Stimulated activated CD4-positive, alpha-beta T cell treated with anti-CD3 and anti-CD28 coated beads, TNF-alpha, amount 100 ng/mL, for 48 hours (primary cell): ENCODE results near the gene CDH18.
"Not testable (repeated sequence)": the region's sequence is repeated elsewhere in the genome, so short reads cannot be mapped to it uniquely, and the experiment has no call there.

Experiments
- DNase-seq, 3 donors: peaks; one replicate each; pipeline ENCODE4 v3.0.0-alpha.2; 2020; ENCODE audit warnings: low read depth in 3 of 3

CDH18 gene

DNA sequence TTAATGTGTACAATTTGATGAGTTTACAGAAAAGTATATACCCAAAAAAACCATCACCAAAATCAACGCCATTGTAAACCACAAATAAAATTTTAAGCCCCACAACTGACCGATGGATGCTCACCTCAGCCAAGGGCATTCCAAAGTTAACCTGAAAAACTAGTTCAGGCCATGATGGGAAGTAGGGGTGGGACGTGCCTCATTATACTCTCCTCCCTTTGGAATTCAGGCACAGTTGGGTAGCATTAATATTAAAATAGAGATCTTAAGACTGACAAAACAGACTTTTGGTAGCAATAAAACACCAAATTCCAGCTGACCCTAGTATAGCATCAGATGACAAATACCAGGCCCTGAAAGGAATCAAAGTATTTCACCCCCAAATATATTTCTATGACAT is 129.0 kb downstream of the CDH18 start:
- DNase-seq: no peak

DNA sequence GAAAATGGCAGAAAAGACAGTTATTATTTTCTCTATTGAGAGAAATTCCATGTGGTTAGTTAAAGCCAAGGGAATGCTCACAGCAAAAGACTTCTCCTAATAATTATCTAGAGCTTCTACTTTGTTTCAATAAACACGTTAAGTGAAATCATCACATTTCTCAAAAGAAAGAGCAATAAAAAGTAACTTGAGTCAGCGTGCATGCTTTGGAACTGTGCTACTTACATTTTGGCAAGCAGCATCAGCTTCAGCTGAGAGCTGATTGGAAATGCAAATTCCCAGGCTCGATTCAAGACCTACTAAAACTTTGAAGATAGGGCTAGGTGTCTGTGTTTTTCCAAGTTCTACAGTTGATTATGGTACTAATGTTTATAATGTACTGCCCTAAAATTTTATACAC is 132.1 kb downstream of the CDH18 start:
- no peak for DNase-seq

GRCh38 chr5:19855453-19855852 is 132.5 kb downstream of the CDH18 start:
- DNase-seq: no peak

- DNase-seq: no peak
These were observed 133.0 kb downstream of the CDH18 start for GRCh38 chr5:19855031-19855430.

GRCh38 chr5:19853616-19854240 is 134.3 kb downstream of the CDH18 start:
- no peak for DNase-seq

DNA sequence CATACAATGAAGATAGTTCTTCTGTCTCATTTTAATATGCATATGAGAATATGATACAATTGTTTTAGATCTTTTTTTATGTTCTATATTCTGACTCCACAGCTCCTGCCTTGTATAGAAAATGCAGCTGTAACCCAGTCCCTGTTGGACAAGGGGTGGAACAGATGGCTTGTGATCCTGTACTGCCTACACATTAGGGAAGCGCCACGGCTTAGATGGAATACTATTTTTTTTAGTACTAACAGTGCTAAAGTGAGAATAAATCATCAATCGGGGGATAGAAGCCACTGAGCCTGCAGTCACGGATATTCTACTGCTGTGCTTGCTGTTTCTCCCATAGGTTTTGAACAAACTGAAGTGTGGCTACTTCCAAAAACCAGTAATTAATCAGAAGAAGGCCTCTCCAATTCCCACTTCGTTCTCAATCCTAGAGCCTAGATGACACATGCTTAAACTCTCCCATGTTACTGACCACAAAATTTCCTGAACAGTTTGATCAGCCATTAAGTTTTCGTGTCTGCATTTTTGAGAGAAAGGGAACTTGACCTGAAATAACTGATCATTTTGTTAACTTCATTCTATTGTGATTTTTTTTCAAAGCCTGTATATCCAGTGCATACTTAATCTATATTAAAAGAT is 150.3 kb downstream of the CDH18 start:
- DNase-seq: no peak

- no peak for DNase-seq
These were observed 152.6 kb downstream of the CDH18 start for GRCh38 chr5:19835442-19835841.

GRCh38 chr5:19812720-19813119 is 175.3 kb downstream of the CDH18 start:
- DNase-seq: not testable (repeated sequence)

GRCh38 chr5:19806756-19807155 is 181.2 kb downstream of the CDH18 start:
- no peak for DNase-seq

DNA sequence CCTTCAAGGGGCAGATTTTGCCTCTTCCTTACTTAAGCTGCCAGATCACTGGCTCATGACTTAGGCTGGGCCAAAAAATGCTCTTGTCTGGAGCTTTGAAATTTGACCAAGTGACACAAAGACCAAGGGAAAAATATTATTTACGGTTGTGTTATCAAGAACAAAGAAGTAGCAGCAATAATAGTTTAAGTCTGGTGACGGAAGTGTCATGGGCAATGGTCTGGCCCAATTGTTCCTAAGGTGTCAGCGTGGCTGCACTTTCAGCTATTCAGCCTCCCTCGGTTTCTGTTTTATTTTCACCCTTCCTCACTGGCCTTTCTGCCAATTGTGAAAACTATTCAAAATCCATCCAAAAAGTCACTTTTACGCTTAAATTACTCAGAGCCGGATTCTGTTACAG is 185.3 kb downstream of the CDH18 start:
- no peak for DNase-seq

DNA sequence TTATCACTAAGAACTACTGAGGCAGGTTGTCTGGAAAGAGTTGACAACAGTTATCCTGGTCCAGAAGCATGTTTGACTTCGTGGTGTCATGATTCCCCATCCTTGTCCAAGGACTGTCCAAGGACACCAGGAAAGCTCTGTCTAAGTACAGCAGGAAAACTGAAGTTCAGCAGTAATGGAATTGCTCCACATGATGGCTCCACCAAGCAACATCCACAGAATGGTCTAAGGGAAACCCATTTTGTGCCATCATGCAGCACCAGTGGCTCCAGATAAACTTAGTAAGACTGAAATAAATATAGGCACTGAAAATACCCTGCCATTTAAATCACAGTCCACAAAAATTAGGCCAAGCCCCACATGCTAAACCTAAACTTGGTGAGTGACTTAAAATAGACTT is 192.8 kb downstream of the CDH18 start:
- DNase-seq: no peak

DNA sequence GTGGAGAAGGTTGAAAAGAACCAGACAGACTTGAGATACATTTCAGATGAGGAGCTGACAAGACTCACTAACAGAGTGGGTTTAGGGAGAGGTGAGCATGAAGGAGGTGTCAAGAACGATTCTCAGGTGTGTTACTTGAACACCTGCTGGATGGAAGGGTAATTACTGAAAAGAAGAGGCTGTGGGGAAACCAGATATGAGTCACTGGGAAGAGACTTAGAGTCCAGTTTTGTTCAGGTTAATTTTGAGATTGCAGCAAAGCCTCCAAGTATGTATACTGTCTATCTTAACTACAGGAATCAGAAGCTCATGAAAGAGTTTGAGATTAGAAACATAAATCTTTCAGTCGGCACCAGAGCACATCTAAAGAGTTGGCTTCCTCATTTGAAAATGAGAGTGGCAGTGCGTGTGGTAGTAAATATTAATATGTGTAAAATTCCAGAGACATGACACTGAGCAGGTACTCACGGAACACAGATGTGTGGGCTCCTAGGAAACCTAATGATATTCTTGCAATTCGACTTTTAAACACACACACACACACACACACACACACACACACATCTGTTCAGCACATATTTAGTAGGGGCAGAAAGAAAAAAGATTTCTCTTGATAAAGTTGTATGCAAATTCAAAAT is 197.1 kb downstream of the CDH18 start:
- no peak for DNase-seq

DNA sequence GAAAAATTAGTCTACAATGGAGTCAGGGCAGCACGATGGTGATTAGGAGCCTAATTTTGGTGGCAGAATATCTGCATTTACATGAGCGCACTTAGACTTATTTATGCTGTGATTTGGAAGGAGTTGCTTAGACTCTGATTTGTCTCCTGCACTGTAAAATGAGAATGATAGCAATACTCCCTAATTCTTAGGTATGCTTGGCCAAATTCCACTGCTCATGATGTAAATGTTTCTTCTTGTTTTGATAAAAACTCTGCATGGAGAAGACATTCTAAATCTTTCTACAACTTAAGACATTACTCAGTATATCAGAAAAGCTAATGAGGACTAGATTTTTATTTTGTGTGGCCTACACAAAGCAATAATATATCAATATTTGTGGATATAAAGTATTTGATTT is 205.4 kb downstream of the CDH18 start:
- no peak for DNase-seq

- DNase-seq: no peak
These were observed 210.6 kb downstream of the CDH18 start for GRCh38 chr5:19777363-19777762.

DNA sequence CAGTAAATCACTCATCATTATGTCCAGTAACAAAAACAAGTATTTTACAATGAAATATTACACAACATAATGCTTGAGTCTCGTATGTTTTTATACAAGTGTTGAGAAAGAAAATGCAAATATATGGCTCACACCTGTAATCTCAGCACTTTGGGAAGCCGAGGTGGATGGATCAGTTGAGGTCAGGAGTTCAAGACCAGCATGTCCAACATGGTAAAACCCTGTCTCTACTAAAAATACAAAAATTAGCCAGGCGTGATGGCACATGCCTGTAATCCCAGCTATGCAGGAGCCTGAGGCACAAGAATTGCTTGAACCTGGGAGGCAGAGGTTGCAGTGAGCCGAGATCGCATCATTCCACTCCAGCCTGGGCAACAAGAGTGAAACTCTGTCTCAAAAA is 211.1 kb downstream of the CDH18 start:
- not testable (repeated sequence) for DNase-seq

GRCh38 chr5:19771174-19771835 is 216.7 kb downstream of the CDH18 start:
- DNase-seq: no peak

GRCh38 chr5:19770396-19770795 is 217.6 kb downstream of the CDH18 start:
- DNase-seq: no peak

DNA sequence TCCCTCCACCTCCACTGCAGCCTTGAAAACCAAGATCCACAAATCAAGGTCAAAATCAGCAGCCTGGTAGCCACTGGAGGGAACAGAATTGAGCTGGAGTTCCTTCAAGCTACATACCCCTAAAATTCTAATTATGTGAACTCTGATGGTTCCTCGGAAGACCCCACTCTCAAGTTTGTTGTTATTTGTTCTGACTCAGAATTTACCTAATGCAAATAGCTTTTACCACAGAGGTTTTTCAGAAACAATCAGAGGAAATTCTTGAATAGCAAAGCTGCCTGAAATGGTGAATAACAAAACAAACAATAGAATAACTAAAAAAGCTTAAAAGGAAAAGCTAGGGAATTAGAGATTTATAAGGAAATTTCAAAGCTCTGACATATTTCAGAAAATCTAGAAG is 220.0 kb downstream of the CDH18 start:
- DNase-seq: no peak

- no peak for DNase-seq
These were observed 234.4 kb downstream of the CDH18 start for GRCh38 chr5:19753579-19753978.

GRCh38 chr5:19751326-19751725 is 236.7 kb downstream of the CDH18 start:
- no peak for DNase-seq

GRCh38 chr5:19745247-19745646 is 242.8 kb downstream of the CDH18 start:
- no peak for DNase-seq

DNA sequence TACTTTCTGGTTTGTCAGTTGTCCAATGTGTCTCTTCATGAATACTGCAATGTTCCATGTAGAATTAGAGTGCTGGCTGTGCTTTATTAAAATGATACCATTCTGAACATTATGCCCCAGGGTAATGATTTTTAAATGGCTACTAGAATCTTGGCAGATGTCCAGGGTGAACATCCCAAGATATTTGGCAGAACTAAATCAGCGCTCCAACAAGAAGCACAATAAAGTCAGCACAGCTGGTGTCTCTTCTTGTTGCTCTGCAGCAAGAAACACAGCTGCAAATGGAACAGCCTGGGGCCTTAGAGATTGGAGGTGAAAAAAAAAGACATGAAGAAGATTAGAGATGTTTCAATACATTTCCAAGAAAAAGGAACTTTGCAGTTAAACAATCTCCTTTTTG is 248.3 kb downstream of the CDH18 start:
- DNase-seq: no peak

GRCh38 chr5:19734776-19735175 is 253.2 kb downstream of the CDH18 start:
- no peak for DNase-seq
